Lower lobe of right lung (tissue), 2 donors: ENCODE data around the gene PRDM16. TPM values are rescaled to one million over a fixed set of nuclear protein-coding genes. Genes with fewer than 3 reads are reported as not detected.

Experiments used
- ATAC-seq, 2 donors: fragments of 200-7000 bp; cut with Tn5 transposase; one replicate each; pipeline ENCODE4 v1.9.1; 2020 to 2022; ENCODE audit warnings: mild to moderate bottlenecking in 2 of 2, moderate library complexity in 2 of 2
- DNase-seq: peaks from one replicate; pipeline ENCODE4 v3.0.0-alpha.2; 2020
- H3K27ac ChIP-seq: fragments of 200-600 bp; one replicate; pipeline ENCODE4 v1.8.0; 2022
- H3K27me3 ChIP-seq: fragments of 200-600 bp; one replicate; pipeline ENCODE4 v1.8.0; 2022; ENCODE audit warnings: low read depth
- H3K36me3 ChIP-seq: fragments of 200-600 bp; one replicate; pipeline ENCODE4 v1.8.0; 2022; ENCODE audit warnings: mild to moderate bottlenecking
- H3K4me1 ChIP-seq: fragments of 200-600 bp; one replicate; pipeline ENCODE4 v1.8.0; 2022
- H3K4me3 ChIP-seq: fragments of 200-600 bp; one replicate; pipeline ENCODE4 v1.8.0; 2022; ENCODE audit warnings: mild to moderate bottlenecking
- H3K9me3 ChIP-seq: fragments of 200-600 bp; one replicate; pipeline ENCODE4 v1.8.0; 2022
- CTCF ChIP-seq: fragments of 200-600 bp; IDR thresholded peaks from one replicate; pipeline ENCODE4 v1.8.0; 2022; ENCODE audit warnings: antibody characterized with exemption, mild to moderate bottlenecking
- intact Hi-C: fragments of 100-400 bp; cut with DNase I; formaldehyde crosslinking; loops from one replicate; pipeline ENCODE4 v1.11.0; 2022
- total RNA-seq: library from RNA; stranded (reverse); fragmentation: NEBNext Ultra II Directional; extraction: Animal tissue kit (Norgen Biotek cat#: 25700); gene quantifications from one replicate; pipeline ENCODE4 v1.2.1, GENCODE V29; 2021
- donor health status: DM: no; HTN: yes; CAD: no; lungs with severe emphysema.

Gene PRDM16
- total RNA-seq, 1 donor from 2014 or later, result 19.2 TPM

GRCh38 chr1:3411806-3412205 is 342.8 kb downstream of the PRDM16 start:
- DNase-seq (no peak), ATAC-seq (no peak)
- no peaks in the 10 kb centered on the region for H3K4me1 ChIP-seq
- no peak overlapping the region for H3K4me3 ChIP-seq
- intact Hi-C loops, result no loop called here
- no peak for TF ChIP-seq CTCF
- H3K27ac ChIP-seq, result no peak overlapping the region
- no peaks in the 10 kb centered on the region for H3K36me3 ChIP-seq
- peaks cover 5% of the 10 kb centered on the region for H3K9me3 ChIP-seq
- peaks cover 4% of the 10 kb centered on the region for H3K27me3 ChIP-seq

- Histone ChIP-seq H3K27ac (no peak overlapping the region), H3K9me3 (peaks cover 10% of the 10 kb centered on the region), H3K27me3 (peaks cover 4% of the 10 kb centered on the region), H3K36me3 (no peaks in the 10 kb centered on the region), H3K4me3 (no peak overlapping the region), H3K4me1 (no peaks in the 10 kb centered on the region)
- ATAC-seq (no peak), DNase-seq (no peak)
- TF ChIP-seq CTCF, result no peak
- intact Hi-C loops, result no loop called here
Observed at GRCh38 chr1:3412376-3412775, 343.4 kb downstream of the PRDM16 start.

- Histone ChIP-seq H3K4me1 (no peaks in the 10 kb centered on the region), H3K27me3 (peaks cover 4% of the 10 kb centered on the region), H3K4me3 (no peak overlapping the region), H3K9me3 (peaks cover 10% of the 10 kb centered on the region), H3K36me3 (no peaks in the 10 kb centered on the region), H3K27ac (no peak overlapping the region)
- ATAC-seq, result no peak
- no peak for TF ChIP-seq CTCF
- intact Hi-C loops, result no loop called here
- no peak for DNase-seq
Observed at GRCh38 chr1:3413975-3414710, 345.1 kb downstream of the PRDM16 start.

- no peaks in the 10 kb centered on the region for H3K36me3 ChIP-seq
- peaks cover 10% of the 10 kb centered on the region for H3K9me3 ChIP-seq
- DNase-seq (no peak), ATAC-seq (no peak)
- peaks cover 4% of the 10 kb centered on the region for H3K27me3 ChIP-seq
- H3K27ac ChIP-seq, result no peak overlapping the region
- no peak overlapping the region for H3K4me3 ChIP-seq
- no peaks in the 10 kb centered on the region for H3K4me1 ChIP-seq
- no peak for TF ChIP-seq CTCF
- intact Hi-C loops, result no loop called here
Observed at GRCh38 chr1:3415260-3416090, 346.5 kb downstream of the PRDM16 start.

- H3K27me3 ChIP-seq, result peaks cover 8% of the 10 kb centered on the region
- no peak for ATAC-seq
- intact Hi-C loops, result no loop called here
- H3K4me3 ChIP-seq, result no peak overlapping the region
- no peak for DNase-seq
- peaks cover 10% of the 10 kb centered on the region for H3K9me3 ChIP-seq
- TF ChIP-seq CTCF, result peak; percentile 20
- no peaks in the 10 kb centered on the region for H3K4me1 ChIP-seq
- H3K36me3 ChIP-seq, result no peaks in the 10 kb centered on the region
- no peak overlapping the region for H3K27ac ChIP-seq
Observed at GRCh38 chr1:3417082-3417739, 348.2 kb downstream of the PRDM16 start.
